ENCODE data around the gene SIX4. TPM values are rescaled to one million over a fixed set of nuclear protein-coding genes. Genes with fewer than 3 reads are reported as not detected.

Gene SIX4
- total and polyA plus RNA-seq, 9 of the 15 experiments (the other 6 are each of a cell fraction or from before 2014, with no cell fraction given): 0.77 to 8.6 (median 5.6) TPM

- TF ChIP-seq HMGXB4 (CRISPR knock-in tag; IDR thresholded peaks at IDR 0.05) (no peak), MLX (CRISPR knock-in tag; conservative IDR thresholded peaks at IDR 0.05) (no peak), OTX1 (CRISPR knock-in tag; IDR thresholded peaks at IDR 0.05) (no peak), DIDO1 (tag; IDR thresholded peaks at IDR 0.05; ENCODE audit: low read depth) (peak; percentile 90), STAT6 (CRISPR knock-in tag; IDR thresholded peaks at IDR 0.05) (no peak), CSDE1 (IDR thresholded peaks at IDR 0.05) (no peak), SNAPC5 (CRISPR knock-in tag; IDR thresholded peaks at IDR 0.05) (no peak), NCOA4 (IDR thresholded peaks at IDR 0.05; ENCODE audit: partially characterized antibody) (no peak), NUFIP1 (IDR thresholded peaks at IDR 0.05; ENCODE audit: partially characterized antibody) (no peak), SMC3 (conservative IDR thresholded peaks at IDR 0.05; ENCODE audit: insufficient read depth, low read depth, low read length) (no peak), BACH1 (tag; IDR thresholded peaks at IDR 0.05) (no peak), SMARCC2 (IDR thresholded peaks at IDR 0.05; ENCODE audit: low read depth) (no peak), MITF (IDR thresholded peaks at IDR 0.05) (no peak), HMG20B (CRISPR knock-in tag; IDR thresholded peaks at IDR 0.05) (no peak), ZNF140 (CRISPR knock-in tag; IDR thresholded peaks at IDR 0.05) (no peak), TRIM24 (IDR thresholded peaks at IDR 0.05) (peak in 1 of 2 experiments; percentile 92; a peak in 2 of 4 replicates), RB1 (IDR thresholded peaks at IDR 0.05; ENCODE audit: low read depth) (peak; percentile 68), CC2D1A (IDR thresholded peaks at IDR 0.05) (0 out of 2 replicates have a peak, but pooled peaks have one; percentile 51), ARHGAP35 (IDR thresholded peaks at IDR 0.05; ENCODE audit: partially characterized antibody) (no peak), NRF1 (conservative IDR thresholded peaks at IDR 0.05 in 1 of 2, IDR thresholded peaks at IDR 0.05 in 1 of 2) (no peak), ZNF280B (CRISPR knock-in tag; IDR thresholded peaks at IDR 0.05) (no peak)
Measured at GRCh38 chr14:60734465-60735242, 10.5 kb upstream of the SIX4 start, which contains the start of gene MNAT1 (continued).

Measured in K562 (cell line).